ENCODE measurements around the gene SLC38A3. TPM values are rescaled to one million over a fixed set of nuclear protein-coding genes. Genes with fewer than 3 reads are reported as not detected.

Gene SLC38A3
- total and polyA plus RNA-seq, 2 experiments from 2014 or later: 0.36 TPM; not detected in 1

- H3K27ac ChIP-seq: no peak overlapping the region
- no peaks in the 10 kb centered on the region for H3K79me2 ChIP-seq (ENCODE audit: insufficient read depth)
- H3K36me3 ChIP-seq (ENCODE audit: low read depth): no peaks in the 10 kb centered on the region
- no peak for DNase-seq
- no peaks in the 10 kb centered on the region for H3K9me3 ChIP-seq (ENCODE audit: low read depth)
- H3K9ac ChIP-seq: no peak overlapping the region
- 87 to 89% methylated on average over 5 of the region's 5 CpGs for WGBS, 2 experiments (ENCODE audit: low coverage in 1 of 2, low lambda C conversion rate in 2 of 2, missing lambda C conversion rate in 2 of 2)
- H3K27me3 ChIP-seq (replicated peaks; ENCODE audit: insufficient read depth): no peaks in the 10 kb centered on the region
- H4K20me1 ChIP-seq (ENCODE audit: insufficient read depth): no peaks in the 10 kb centered on the region
- peaks cover 6% of the 10 kb centered on the region; the same call in 1 of the 2 replicates for H3F3A ChIP-seq (ENCODE audit: insufficient read depth)
- no peak overlapping the region for H3K4me3 ChIP-seq
- H2AFZ ChIP-seq: no peak overlapping the region
- in situ Hi-C loops (cut with MboI): no loop called here
- H3K4me1 ChIP-seq (ENCODE audit: insufficient read depth): peaks cover 30% of the 10 kb centered on the region
- H3K9me2 ChIP-seq (ENCODE audit: insufficient read depth): no peaks in the 10 kb centered on the region
- no peak for TF ChIP-seq EZH2phosphoT487 (IDR thresholded peaks at IDR 0.05; ENCODE audit: insufficient read depth, low read depth)
- TF ChIP-seq EZH2 (IDR thresholded peaks at IDR 0.05; ENCODE audit: insufficient read depth, poor library complexity, severe bottlenecking): no peak
- H3K4me2 ChIP-seq (ENCODE audit: unreplicated experiment): no peak overlapping the region
Measured at GRCh38 chr3:50162034-50162883, 42.8 kb upstream of the SLC38A3 start.

GRCh38 chr3:50163572-50164455 is 41.3 kb upstream of the SLC38A3 start:
- TF ChIP-seq EZH2 (IDR thresholded peaks at IDR 0.05; ENCODE audit: insufficient read depth, poor library complexity, severe bottlenecking): no peak
- TF ChIP-seq EZH2phosphoT487 (IDR thresholded peaks at IDR 0.05; ENCODE audit: insufficient read depth, low read depth): no peak
- WGBS, 2 experiments (ENCODE audit: low coverage in 1 of 2, low lambda C conversion rate in 2 of 2, missing lambda C conversion rate in 2 of 2): 26 to 28% methylated on average over 8 of the region's 8 CpGs
- Histone ChIP-seq H3K4me2 (ENCODE audit: unreplicated experiment) (peak overlapping the region; percentile 41), H3K79me2 (ENCODE audit: insufficient read depth) (no peaks in the 10 kb centered on the region), H3K9me2 (ENCODE audit: insufficient read depth) (no peaks in the 10 kb centered on the region), H3K4me3 (no peak overlapping the region), H3F3A (ENCODE audit: insufficient read depth) (peaks cover 6% of the 10 kb centered on the region; the same call in 1 of the 2 replicates), H3K9ac (no peak overlapping the region), H3K27ac (no peak overlapping the region), H4K20me1 (ENCODE audit: insufficient read depth) (no peaks in the 10 kb centered on the region), H3K36me3 (ENCODE audit: low read depth) (no peaks in the 10 kb centered on the region), H3K9me3 (ENCODE audit: low read depth) (no peaks in the 10 kb centered on the region), H3K27me3 (replicated peaks; ENCODE audit: insufficient read depth) (no peaks in the 10 kb centered on the region), H3K4me1 (ENCODE audit: insufficient read depth) (peaks cover 30% of the 10 kb centered on the region), H2AFZ (no peak overlapping the region)
- peak; percentile 98 for DNase-seq
- in situ Hi-C loops (cut with MboI): no loop called here

- Histone ChIP-seq H3F3A (ENCODE audit: insufficient read depth) (peaks cover 6% of the 10 kb centered on the region; the same call in 1 of the 2 replicates), H3K4me1 (ENCODE audit: insufficient read depth) (peaks cover 30% of the 10 kb centered on the region), H3K9ac (no peak overlapping the region), H3K9me3 (ENCODE audit: low read depth) (no peaks in the 10 kb centered on the region), H3K79me2 (ENCODE audit: insufficient read depth) (no peaks in the 10 kb centered on the region), H3K4me2 (ENCODE audit: unreplicated experiment) (peak overlapping the region; percentile 41), H3K27me3 (replicated peaks; ENCODE audit: insufficient read depth) (no peaks in the 10 kb centered on the region), H3K36me3 (ENCODE audit: low read depth) (no peaks in the 10 kb centered on the region), H3K9me2 (ENCODE audit: insufficient read depth) (no peaks in the 10 kb centered on the region), H4K20me1 (ENCODE audit: insufficient read depth) (no peaks in the 10 kb centered on the region), H3K27ac (no peak overlapping the region), H2AFZ (no peak overlapping the region), H3K4me3 (no peak overlapping the region)
- WGBS, 2 experiments (ENCODE audit: low coverage in 1 of 2, low lambda C conversion rate in 2 of 2, missing lambda C conversion rate in 2 of 2): 7 to 15% methylated on average over 1 of the region's 1 CpG
- DNase-seq: peak; percentile 13
- TF ChIP-seq EZH2 (IDR thresholded peaks at IDR 0.05; ENCODE audit: insufficient read depth, poor library complexity, severe bottlenecking): no peak
- no peak for TF ChIP-seq EZH2phosphoT487 (IDR thresholded peaks at IDR 0.05; ENCODE audit: insufficient read depth, low read depth)
- in situ Hi-C loops (cut with MboI): no loop called here
Measured at GRCh38 chr3:50164481-50164880, 40.6 kb upstream of the SLC38A3 start.

Data from GM23248 (cell line).